DND-41 (cell line): ENCODE data around the gene F11R.

Source experiments
- ATAC-seq: fragments of 200-7000 bp; cut with Tn5 transposase; 3 replicates; pipeline ENCODE4 v1.9.1; 2021; ENCODE audit warnings: low read depth; ENCODE audit not compliant: insufficient read depth
- DNase-seq: peaks from one replicate; pipeline ENCODE4 v3.0.0-alpha.2; 2020
- H2AFZ ChIP-seq: 2 replicates; pipeline ENCODE4 v1.6.0; 2012; ENCODE audit warnings: low read depth, low read length
- H3K27ac ChIP-seq: 2 replicates; pipeline ENCODE4 v1.5.1; 2012; ENCODE audit warnings: low read length, inconsistent platforms
- H3K27me3 ChIP-seq: fragments of 200-600 bp; sonication (generic); 2 replicates; pipeline ENCODE4 v1.6.0; 2012; ENCODE audit warnings: low read length, mild to moderate bottlenecking, inconsistent platforms; ENCODE audit not compliant: insufficient read depth, poor library complexity
- H3K36me3 ChIP-seq: 2 replicates; pipeline ENCODE4 v1.5.1; 2012; ENCODE audit warnings: low read length, inconsistent platforms; ENCODE audit not compliant: insufficient read depth
- H3K4me1 ChIP-seq: 2 replicates; pipeline ENCODE4 v1.5.1; 2012; ENCODE audit warnings: mild to moderate bottlenecking, low read length; ENCODE audit not compliant: insufficient read depth
- H3K4me2 ChIP-seq: 2 replicates; pipeline ENCODE4 v1.6.0; 2012; ENCODE audit warnings: mild to moderate bottlenecking, moderate library complexity, low read length, inconsistent platforms; ENCODE audit not compliant: insufficient read depth
- H3K4me3 ChIP-seq, 2 experiments: fragments of 200-600 bp in 1 of 2; shearing (Covaris generic) in 1 of 2; 2 replicates each; pipeline ENCODE4 v1.5.1; 2012 to 2016; ENCODE audit warnings: inconsistent platforms in 2 of 2, low read length in 2 of 2, mild to moderate bottlenecking in 2 of 2, low read depth in 1 of 2, moderate library complexity in 1 of 2
- H3K79me2 ChIP-seq: 2 replicates; pipeline ENCODE4 v1.6.0; 2012; ENCODE audit warnings: low read length, inconsistent platforms; ENCODE audit not compliant: insufficient read depth
- H3K9ac ChIP-seq: 2 replicates; pipeline ENCODE4 v1.6.0; 2012; ENCODE audit warnings: low read depth, mild to moderate bottlenecking, inconsistent platforms, low read length, moderate library complexity
- H3K9me3 ChIP-seq: 2 replicates; pipeline ENCODE4 v1.5.1; 2012; ENCODE audit warnings: low read length, moderate library complexity, mild to moderate bottlenecking, inconsistent platforms; ENCODE audit not compliant: insufficient read depth, severe bottlenecking
- H4K20me1 ChIP-seq: 2 replicates; pipeline ENCODE4 v1.6.0; 2012; ENCODE audit warnings: low read length; ENCODE audit not compliant: insufficient read depth
- EZH2 ChIP-seq: IDR thresholded peaks from 3 replicates; pipeline ENCODE4 v1.6.1; 2012; ENCODE audit warnings: borderline replicate concordance, low read depth, mild to moderate bottlenecking, moderate library complexity, low read length, inconsistent platforms; ENCODE audit not compliant: severe bottlenecking
- TF ChIP-seq, protein P1 (sequence below): IDR thresholded peaks from 2 replicates; pipeline ENCODE4 v1.5.1; 2012; ENCODE audit warnings: borderline replicate concordance, low read length, moderate library complexity, mild to moderate bottlenecking; ENCODE audit not compliant: poor library complexity, severe bottlenecking; ENCODE audit errors: extremely low read depth

Gene F11R

DNA sequence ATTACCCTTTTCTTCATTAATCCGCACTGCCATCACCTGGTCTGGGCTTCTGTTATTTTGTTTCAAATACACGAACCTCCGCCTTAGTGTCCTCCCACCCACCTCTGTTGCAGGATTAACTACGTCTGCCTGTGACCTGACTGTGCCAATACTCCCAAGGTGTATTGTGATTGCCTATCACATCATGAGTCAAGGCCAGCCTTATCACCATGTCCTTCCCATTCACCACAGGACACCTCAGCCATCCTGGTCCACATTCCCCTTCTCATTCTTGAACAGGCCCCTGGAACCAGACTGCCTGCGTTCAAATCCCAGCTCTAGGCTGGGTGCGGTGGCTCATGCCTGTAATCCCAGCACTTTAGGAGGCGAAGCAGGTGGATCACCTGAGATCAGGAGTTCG is 14.4 kb downstream of the F11R start:
- TF ChIP-seq, protein P1, sequence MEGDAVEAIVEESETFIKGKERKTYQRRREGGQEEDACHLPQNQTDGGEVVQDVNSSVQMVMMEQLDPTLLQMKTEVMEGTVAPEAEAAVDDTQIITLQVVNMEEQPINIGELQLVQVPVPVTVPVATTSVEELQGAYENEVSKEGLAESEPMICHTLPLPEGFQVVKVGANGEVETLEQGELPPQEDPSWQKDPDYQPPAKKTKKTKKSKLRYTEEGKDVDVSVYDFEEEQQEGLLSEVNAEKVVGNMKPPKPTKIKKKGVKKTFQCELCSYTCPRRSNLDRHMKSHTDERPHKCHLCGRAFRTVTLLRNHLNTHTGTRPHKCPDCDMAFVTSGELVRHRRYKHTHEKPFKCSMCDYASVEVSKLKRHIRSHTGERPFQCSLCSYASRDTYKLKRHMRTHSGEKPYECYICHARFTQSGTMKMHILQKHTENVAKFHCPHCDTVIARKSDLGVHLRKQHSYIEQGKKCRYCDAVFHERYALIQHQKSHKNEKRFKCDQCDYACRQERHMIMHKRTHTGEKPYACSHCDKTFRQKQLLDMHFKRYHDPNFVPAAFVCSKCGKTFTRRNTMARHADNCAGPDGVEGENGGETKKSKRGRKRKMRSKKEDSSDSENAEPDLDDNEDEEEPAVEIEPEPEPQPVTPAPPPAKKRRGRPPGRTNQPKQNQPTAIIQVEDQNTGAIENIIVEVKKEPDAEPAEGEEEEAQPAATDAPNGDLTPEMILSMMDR: no peak
- no peak for TF ChIP-seq EZH2
- no peaks in the 10 kb centered on the region for H3K79me2 ChIP-seq
- no peaks in the 10 kb centered on the region for H4K20me1 ChIP-seq
- H3K4me2 ChIP-seq: no peak overlapping the region
- H3K27ac ChIP-seq: no peak overlapping the region
- H3K9ac ChIP-seq: no peak overlapping the region
- H3K9me3 ChIP-seq: no peaks in the 10 kb centered on the region
- no peaks in the 10 kb centered on the region for H3K27me3 ChIP-seq
- no peak overlapping the region for H2AFZ ChIP-seq
- no peak for DNase-seq
- H3K36me3 ChIP-seq: no peaks in the 10 kb centered on the region
- no peak for ATAC-seq
- H3K4me3 ChIP-seq: no peak overlapping the region
- no peaks in the 10 kb centered on the region for H3K4me1 ChIP-seq

DNA sequence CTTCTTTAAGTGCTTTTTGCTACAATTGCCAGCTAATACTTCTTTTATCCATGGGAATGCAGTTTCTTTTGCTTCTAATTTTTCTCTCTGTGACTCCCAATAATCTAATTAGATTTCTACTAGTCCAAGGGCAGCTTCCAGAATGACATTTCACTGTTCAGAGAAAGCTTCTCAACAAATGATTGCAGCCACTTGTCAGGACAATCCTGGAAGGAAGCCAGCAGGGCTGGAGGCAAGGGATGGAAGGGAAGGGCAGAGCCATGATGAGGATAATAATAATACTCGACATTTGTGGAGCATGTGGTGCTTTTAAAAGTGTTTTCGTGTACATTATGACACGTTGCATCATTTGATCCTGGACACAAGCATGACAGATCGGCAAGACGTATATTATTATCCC is 19.4 kb downstream of the F11R start:
- no peak for TF ChIP-seq EZH2
- TF ChIP-seq, protein P1: no peak
- H2AFZ ChIP-seq: no peak overlapping the region
- DNase-seq (no peak), ATAC-seq (no peak)
- no peaks in the 10 kb centered on the region for H3K9me3 ChIP-seq
- H3K79me2 ChIP-seq: no peaks in the 10 kb centered on the region
- H3K4me3 ChIP-seq: no peak overlapping the region
- no peaks in the 10 kb centered on the region for H3K4me1 ChIP-seq
- no peaks in the 10 kb centered on the region for H3K27me3 ChIP-seq
- peaks cover 8% of the 10 kb centered on the region; the same call in 1 of the 2 replicates for H3K36me3 ChIP-seq
- no peak overlapping the region for H3K4me2 ChIP-seq
- no peaks in the 10 kb centered on the region for H4K20me1 ChIP-seq
- no peak overlapping the region for H3K9ac ChIP-seq
- no peak overlapping the region for H3K27ac ChIP-seq

DNA sequence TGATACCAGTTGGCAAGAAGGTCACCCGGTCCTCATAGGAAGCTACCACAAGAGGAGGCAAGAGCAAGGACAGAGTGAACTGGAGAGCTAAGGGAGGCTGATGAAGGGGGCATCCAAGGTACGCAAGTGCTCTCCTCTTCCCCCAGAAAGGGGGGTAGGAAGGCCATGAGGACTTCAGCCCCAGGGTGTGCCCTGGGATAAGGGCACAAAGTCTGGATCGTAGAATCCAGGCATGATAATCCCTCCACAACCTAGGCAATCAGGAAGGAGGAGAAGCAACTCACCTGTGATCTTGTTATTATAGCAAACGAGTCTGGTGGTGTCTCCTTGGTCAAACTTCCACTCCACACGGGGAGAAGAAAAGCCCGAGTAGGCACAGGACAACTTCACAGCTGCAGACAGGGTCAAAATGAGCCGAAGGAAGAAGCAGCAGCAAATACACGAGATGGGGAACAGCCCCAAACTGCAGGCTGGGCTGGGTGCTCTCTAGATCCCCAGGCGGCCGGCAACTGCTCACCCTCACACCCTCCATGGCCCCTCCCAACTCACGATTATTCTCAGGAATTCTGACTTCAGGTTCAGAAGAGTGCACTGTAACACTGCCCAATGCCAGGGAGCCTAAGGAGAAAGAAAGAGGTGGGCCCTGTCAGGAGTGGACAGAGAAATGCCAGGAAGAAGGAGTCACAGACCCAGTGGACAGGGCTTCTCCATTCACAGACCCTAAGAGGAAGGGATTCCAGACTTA is 20.0 kb downstream of the F11R start:
- H3K4me1 ChIP-seq: no peaks in the 10 kb centered on the region
- peaks cover 8% of the 10 kb centered on the region; the same call in 1 of the 2 replicates for H3K36me3 ChIP-seq
- H3K9ac ChIP-seq: no peak overlapping the region
- H3K4me2 ChIP-seq: no peak overlapping the region
- no peak overlapping the region for H2AFZ ChIP-seq
- H3K27ac ChIP-seq: no peak overlapping the region
- DNase-seq: no peak
- no peak for ATAC-seq
- TF ChIP-seq, protein P1: no peak
- no peak for TF ChIP-seq EZH2
- no peaks in the 10 kb centered on the region for H4K20me1 ChIP-seq
- no peaks in the 10 kb centered on the region for H3K79me2 ChIP-seq
- no peak overlapping the region for H3K4me3 ChIP-seq
- no peaks in the 10 kb centered on the region for H3K27me3 ChIP-seq
- no peaks in the 10 kb centered on the region for H3K9me3 ChIP-seq

DNA sequence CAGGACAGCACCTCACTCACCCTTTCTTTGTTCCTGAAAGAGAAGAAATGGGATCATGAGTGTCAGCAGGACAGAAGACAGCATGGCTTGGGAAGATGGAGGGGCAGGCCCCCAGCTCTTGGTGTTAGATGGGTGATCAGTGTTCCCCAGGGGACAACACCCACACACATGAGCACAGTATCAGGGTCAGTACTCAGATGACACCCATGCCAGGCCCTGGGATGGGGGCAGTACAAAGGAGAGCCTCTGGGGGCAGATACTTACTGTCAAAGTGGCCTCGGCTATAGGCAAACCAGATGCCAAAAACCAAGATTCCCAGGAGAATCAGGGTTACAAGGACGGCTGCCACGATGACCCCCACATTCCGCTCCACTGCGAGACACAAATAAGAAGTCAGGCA is 21.6 kb downstream of the F11R start:
- Histone ChIP-seq H3K79me2 (no peaks in the 10 kb centered on the region), H3K9me3 (no peaks in the 10 kb centered on the region), H3K4me3 (no peak overlapping the region), H3K27me3 (no peaks in the 10 kb centered on the region), H3K4me1 (no peaks in the 10 kb centered on the region), H3K36me3 (peaks cover 8% of the 10 kb centered on the region; the same call in 1 of the 2 replicates), H3K9ac (no peak overlapping the region), H3K27ac (no peak overlapping the region), H3K4me2 (no peak overlapping the region), H4K20me1 (no peaks in the 10 kb centered on the region), H2AFZ (no peak overlapping the region)
- no peak for DNase-seq
- no peak for TF ChIP-seq EZH2
- TF ChIP-seq, protein P1: no peak
- no peak; the same call in 2 of the 3 replicates for ATAC-seq
